ENCODE results near the gene SCN2A. TPM values are rescaled to one million over a fixed set of nuclear protein-coding genes. Genes with fewer than 3 reads are reported as not detected.

Gene SCN2A
- total RNA-seq, 2 experiments from 2014 or later, result not detected

GRCh38 chr2:165208094-165208493 is 31.1 kb upstream of the SCN2A start:
- DNase-seq (no peak), ATAC-seq (no peak)
- intact Hi-C loops (cut with micrococcal nuclease), result no loop called here
- POLR2A ChIA-PET, result no interaction called here
- Mint-ChIP-seq H3K27ac (no peak overlapping the region), H3K4me1 (ENCODE audit: low read depth) (no peaks in the 10 kb centered on the region), H3K27me3 (no peaks in the 10 kb centered on the region), H3K36me3 (ENCODE audit: low read depth) (no peaks in the 10 kb centered on the region), H3K9me3 (no peaks in the 10 kb centered on the region), H3K4me3 (no peak overlapping the region)
- TF ChIP-seq CTCF (IDR thresholded peaks at IDR 0.05), result no peak
- CTCF ChIA-PET, result interaction anchor here (1.3 to 1.5 kb wide), 3 partner anchors 12 to 194 kb away, joined by 3 to 4 read pairs (median 3); no protein-coding TSS in a partner anchor

DNA sequence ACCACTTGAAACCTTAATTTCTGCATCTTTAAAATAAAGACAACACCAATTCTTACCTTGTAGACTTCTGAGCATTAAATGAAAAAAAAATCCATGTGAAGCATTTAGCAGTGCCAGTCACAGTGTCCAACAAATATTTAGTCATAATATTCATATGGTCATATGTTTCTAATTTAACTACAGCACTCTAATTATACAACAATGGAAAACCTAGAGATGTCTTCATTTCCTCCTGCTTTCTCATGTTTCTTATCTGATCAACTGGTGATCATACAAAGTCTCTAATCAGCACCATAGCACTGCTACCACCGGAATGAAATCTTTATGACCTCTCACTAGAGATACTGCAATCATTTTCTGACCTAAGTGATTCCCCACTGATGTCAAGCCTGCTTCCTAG is 25.1 kb upstream of the SCN2A start:
- H3K27ac Mint-ChIP-seq, result no peak overlapping the region
- DNase-seq (no peak), ATAC-seq (no peak)
- intact Hi-C loops (cut with micrococcal nuclease), result no loop called here
- CTCF ChIA-PET, result interaction anchor here (2.2 kb wide), 1 partner anchor 10 kb away, joined by 11 read pairs; the partner anchor contains the start of gene SCN3A
- H3K4me1 Mint-ChIP-seq (ENCODE audit: low read depth), result no peaks in the 10 kb centered on the region
- H3K27me3 Mint-ChIP-seq, result no peaks in the 10 kb centered on the region
- no peak for TF ChIP-seq CTCF (IDR thresholded peaks at IDR 0.05)
- H3K4me3 Mint-ChIP-seq, result no peak overlapping the region
- POLR2A ChIA-PET, result no interaction called here
- no peaks in the 10 kb centered on the region for H3K36me3 Mint-ChIP-seq (ENCODE audit: low read depth)
- H3K9me3 Mint-ChIP-seq, result no peaks in the 10 kb centered on the region

DNA sequence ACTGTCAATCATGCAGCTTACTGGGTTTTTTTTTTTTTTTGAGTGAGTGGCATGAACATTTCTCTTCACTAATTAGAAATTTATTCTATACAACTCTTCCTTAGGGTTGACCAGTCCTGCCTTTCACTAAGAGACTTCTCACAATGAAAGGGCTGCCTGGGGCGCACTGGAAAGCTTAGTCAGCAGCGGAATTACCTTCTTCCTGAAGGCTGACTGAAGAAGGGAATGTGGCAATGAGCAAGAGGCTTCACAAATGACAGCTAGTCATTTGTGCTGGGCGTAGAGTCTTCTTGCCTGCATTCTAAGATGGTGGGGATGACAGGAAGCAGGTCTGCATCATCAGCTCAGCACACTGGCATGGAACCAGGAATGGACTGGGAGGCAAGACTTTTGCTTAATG is 19.7 kb upstream of the SCN2A start:
- intact Hi-C loops (cut with micrococcal nuclease), result no loop called here
- no peaks in the 10 kb centered on the region for H3K9me3 Mint-ChIP-seq
- H3K4me3 Mint-ChIP-seq, result no peak overlapping the region
- ATAC-seq, result no peak
- no peak overlapping the region for H3K27ac Mint-ChIP-seq
- no peaks in the 10 kb centered on the region for H3K4me1 Mint-ChIP-seq (ENCODE audit: low read depth)
- no peak for TF ChIP-seq CTCF (IDR thresholded peaks at IDR 0.05)
- no peak for DNase-seq
- POLR2A ChIA-PET, result no interaction called here
- no peaks in the 10 kb centered on the region for H3K36me3 Mint-ChIP-seq (ENCODE audit: low read depth)
- CTCF ChIA-PET, result interaction anchor here (1.2 to 1.3 kb wide), 2 partner anchors 11 to 16 kb away, joined by 4 read pairs; no protein-coding TSS in a partner anchor
- H3K27me3 Mint-ChIP-seq, result no peaks in the 10 kb centered on the region

DNA sequence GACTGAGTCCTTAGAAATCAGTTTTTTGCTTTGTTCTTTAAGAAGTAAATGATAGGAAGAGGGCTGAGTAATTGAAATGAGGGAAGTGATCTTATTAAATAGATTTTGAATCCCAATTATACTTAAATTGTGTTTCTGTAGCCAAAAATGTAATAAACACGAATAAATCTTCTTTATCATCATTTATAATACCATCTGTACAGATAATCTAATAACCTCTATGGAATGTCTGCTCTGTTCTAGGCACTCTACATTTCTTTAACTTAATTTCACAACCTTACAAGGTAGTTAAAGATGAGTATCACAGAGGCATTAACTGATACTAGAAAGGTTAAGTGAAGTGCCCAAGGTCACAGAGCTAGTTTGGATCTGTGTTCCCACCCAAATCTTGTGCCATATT is 14.3 kb upstream of the SCN2A start:
- intact Hi-C loops (cut with micrococcal nuclease), result no loop called here
- Mint-ChIP-seq H3K4me3 (no peak overlapping the region), H3K27ac (no peak overlapping the region), H3K36me3 (ENCODE audit: low read depth) (no peaks in the 10 kb centered on the region), H3K4me1 (ENCODE audit: low read depth) (no peaks in the 10 kb centered on the region), H3K9me3 (no peaks in the 10 kb centered on the region), H3K27me3 (no peaks in the 10 kb centered on the region)
- DNase-seq (no peak), ATAC-seq (no peak)
- TF ChIP-seq CTCF (IDR thresholded peaks at IDR 0.05), result no peak
- CTCF ChIA-PET, result no interaction called here
- POLR2A ChIA-PET, result interaction anchor here (1.0 kb wide), 1 partner anchor 8 kb away, joined by 3 read pairs; no protein-coding TSS in a partner anchor

DNA sequence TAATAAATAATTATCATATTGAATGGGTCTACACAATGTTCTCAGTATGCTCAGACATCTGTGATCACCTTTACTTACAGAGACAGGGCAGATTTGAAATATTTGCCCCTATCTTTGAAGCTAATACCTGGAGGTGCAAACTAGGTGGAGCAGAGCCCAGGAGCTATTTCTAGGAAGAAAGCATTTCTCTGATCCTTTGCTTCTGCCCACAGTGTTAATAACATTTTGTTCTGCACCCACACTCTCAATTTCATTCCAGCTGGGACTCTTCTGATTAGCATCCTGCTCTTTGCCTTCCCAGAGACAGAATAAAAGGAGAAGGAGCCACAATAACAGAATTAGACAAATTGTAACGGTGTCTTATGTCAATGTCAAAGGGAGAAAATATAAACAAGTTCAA is 11.6 kb upstream of the SCN2A start:
- Mint-ChIP-seq H3K4me1 (ENCODE audit: low read depth) (no peaks in the 10 kb centered on the region), H3K4me3 (no peak overlapping the region), H3K27me3 (no peaks in the 10 kb centered on the region), H3K36me3 (ENCODE audit: low read depth) (no peaks in the 10 kb centered on the region), H3K27ac (no peak overlapping the region), H3K9me3 (no peaks in the 10 kb centered on the region)
- ChIA-PET CTCF (no interaction called here), POLR2A (no interaction called here)
- no peak for DNase-seq
- TF ChIP-seq CTCF (IDR thresholded peaks at IDR 0.05), result no peak
- no peak for ATAC-seq
- intact Hi-C loops (cut with micrococcal nuclease), result no loop called here

All from activated CD8-positive, alpha-beta T cell treated with anti-CD3 and anti-CD28 coated beads for 36 hours (primary cell).